AG20443 (cell line): ENCODE data around the gene CCNL2.
"Not testable (repeated sequence)": the region's sequence is repeated elsewhere in the genome, so short reads cannot be mapped to it uniquely, and the experiment has no call there.

Source experiments
- DNase-seq: peaks from one replicate; pipeline ENCODE4 v3.0.0; 2012; ENCODE audit warnings: low spot score, mixed read lengths

Gene CCNL2

GRCh38 chr1:1399187-1399871 is at the start of gene CCNL2:
TSS of gene CCNL2 (minus strand) at chr1:1399335. CDS start at chr1:1399306, 29 bp downstream.
- DNase-seq: peak; percentile 99

DNA sequence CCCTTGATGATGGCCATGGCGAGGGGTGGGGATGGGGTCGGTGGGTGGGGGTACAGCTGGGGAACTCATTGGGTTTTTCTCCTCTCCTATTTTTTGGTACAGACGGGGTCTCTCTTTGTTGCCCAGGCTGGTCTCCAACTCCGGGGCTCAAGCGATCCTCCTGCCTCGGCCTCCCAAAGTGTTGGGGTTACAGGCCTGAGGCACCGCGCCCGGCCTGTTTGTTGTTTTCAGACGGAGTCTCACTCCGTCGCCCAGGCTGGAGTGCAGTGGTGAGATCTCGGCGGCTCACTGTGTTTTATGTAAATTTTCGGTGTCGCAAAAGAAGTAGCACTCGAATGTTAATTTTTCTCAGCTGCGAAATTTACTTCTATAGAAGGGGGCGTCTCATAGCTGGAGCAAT is 47.5 kb upstream of the CCNL2 start:
- not testable (repeated sequence) for DNase-seq

DNA sequence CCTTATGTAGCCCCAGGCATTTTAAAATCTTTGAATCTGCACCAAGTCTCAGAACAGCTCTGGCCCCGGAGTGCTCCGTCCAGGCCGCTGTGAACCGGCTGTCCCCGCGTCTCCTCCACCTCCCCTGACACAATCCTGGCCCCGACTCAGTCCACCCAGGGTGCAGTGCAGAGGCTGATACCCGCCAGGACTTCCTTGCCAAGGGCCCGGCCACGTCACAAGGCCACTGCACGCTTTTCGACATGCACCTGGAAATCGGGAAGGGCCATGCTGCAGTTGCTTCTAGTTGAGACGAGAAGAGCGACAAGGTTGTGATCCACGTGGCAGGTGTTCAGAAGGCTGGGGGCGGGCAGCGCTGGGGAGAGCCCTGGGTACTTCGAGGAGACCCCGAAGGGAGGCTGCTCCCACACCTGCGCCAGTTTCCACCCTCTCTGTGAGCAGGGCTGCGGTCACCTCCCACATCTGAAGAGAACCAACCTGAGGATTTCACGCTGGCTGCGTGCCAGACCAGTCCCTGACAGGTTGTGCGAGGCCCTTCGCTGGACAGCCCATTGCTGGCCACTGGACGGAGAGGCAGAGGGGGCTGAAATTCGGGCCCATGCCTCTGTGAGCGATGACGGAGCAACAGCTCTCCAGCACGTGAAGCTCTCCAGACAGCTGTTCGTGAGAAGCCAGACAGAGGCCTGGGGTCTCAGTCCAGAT is 43.1 kb upstream of the CCNL2 start:
- no peak for DNase-seq

DNA sequence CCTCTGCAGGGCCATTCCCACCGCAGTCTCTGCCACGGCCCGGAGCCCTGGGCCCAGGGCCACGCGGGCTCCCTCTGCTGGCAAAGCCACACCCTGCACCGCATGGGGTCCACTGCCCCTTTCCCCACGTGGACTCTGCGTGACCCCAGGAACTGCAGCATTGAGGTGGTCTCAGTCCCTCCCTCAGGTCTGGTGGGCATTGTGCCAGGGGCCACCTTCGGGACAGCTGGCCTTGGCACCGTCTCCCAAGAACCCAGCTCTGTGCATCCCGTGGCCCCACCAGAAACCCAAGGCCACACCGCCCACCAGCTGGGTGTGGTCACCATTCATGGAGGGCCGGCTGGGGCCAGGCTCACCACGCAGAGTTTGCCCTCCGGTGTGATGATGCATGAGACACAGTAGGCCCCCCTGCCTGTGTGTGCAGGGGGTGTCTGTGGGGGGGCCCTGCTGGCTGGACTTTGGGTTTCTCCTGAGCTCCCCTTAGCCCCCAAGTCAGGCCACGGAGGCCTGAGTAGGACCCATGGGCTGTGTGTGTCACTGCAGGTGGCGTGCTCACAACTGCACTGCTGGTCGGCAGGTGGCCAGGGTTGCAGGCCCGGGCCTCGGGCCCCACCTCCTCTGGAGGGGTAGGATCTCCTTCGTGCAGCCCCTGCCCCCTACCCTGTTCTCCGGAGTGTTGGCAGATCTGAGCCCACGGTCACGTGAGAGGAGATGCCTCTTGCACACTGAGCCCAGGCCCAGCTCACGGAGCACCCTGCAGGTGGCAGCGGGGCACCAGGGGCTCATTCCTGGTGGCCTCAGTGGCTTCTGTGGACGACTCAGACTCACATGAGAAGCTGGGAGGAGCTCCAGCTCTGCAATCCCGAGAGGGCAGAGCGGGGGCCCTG is 42.1 kb upstream of the CCNL2 start:
- DNase-seq: peak; percentile 90

DNA sequence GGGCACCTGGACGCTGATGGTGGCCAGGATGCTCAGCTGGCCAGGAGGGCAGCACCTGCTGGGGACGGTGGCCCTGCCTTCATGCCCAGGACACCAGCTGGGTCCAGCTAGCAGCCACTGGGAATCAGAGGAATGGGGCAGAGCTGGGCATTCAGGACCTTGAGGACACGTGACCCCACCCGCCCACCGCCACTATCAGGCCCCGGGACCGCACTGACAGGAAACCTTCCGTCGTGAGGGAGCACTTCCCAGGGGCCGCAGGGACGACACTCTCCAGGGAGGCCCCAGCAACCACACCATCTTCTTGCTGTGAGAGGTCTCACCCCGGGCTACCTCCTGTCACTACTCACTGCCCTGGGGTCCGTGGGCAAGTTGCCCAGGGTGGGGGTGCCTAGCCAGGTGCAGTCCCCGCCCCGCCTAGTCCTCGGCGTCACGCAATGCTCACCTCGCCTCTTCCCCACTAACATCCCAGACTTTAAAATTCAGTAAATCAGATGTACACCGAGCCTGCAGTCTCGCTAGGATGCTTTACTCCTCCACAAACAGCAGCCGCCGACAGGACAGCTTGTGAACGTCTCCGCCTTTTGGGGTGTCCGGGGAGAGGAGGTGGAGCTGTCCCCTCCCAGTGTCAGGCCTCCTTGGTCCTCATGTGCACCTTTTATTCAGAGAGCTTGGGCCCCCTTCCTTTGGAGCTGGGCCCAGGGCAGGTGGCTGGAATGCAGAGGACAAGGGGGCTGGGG is 41.3 kb upstream of the CCNL2 start:
- DNase-seq: no peak

GRCh38 chr1:1439546-1440261 is 40.6 kb upstream of the CCNL2 start:
- DNase-seq: no peak

- no peak for DNase-seq
Observed at GRCh38 chr1:1438531-1439381, 39.6 kb upstream of the CCNL2 start.

DNA sequence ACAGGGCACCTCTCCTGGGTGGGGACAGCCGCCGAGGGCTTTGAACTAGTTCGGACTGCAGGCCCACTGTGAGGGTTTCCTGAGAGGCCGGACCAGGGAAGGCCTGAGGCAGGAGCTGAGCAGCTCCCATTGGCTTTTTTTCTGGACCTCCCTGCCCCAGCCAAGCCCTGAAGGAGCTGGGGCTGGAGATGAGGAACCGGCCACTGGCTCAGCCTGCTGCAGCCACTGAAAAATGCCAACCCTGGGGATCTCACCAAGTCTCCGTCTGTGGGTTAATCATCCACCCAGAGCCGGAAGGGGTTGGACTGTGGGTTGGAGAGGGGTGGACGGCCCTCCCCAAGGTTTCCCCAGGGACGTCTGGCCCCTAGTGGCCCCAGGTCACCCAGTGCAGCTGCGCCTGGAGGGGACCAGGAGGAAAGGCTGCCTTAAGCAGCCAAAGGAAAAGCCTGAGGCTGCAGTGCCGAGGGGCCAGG is 38.8 kb upstream of the CCNL2 start:
- no peak for DNase-seq

GRCh38 chr1:1437033-1437903 is 38.1 kb upstream of the CCNL2 start:
- DNase-seq: no peak

GRCh38 chr1:1436630-1437032 is 37.5 kb upstream of the CCNL2 start:
- no peak for DNase-seq

DNA sequence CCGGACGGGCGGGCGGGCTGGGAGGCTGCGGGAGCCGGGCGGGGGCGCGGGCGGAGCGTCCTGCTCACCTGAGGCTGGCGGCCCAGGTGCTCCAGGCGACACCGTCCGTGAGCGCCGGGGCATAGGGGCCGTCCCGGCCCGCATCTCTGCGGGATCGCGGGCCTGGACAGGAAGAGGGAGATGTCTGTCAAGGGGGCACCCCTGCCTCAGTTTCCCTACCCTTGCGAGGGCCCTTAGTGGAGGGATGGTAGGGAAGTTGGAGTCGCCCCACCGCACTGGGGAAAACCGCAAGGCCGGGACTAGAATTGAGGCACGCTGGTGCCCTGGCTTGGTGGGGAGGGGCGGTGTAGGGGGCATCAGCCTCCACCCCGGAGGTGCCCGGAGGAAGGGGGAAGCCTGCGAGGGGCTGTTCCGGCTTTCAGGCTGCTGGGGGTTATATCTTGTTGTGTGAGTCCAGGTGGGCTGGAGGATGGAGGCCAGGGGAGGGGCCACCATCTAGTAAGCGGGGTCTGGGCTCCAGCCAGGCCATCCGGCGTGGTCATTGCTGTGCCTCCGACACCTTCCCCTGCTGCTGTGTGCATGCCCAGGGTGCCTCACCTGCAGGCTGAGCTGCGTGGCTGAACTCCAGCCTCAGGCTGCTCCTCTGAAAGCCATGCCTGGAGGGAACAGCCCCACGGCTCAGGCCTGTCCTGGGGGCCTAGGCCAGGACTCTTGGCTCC is 36.9 kb upstream of the CCNL2 start:
- no peak for DNase-seq

DNA sequence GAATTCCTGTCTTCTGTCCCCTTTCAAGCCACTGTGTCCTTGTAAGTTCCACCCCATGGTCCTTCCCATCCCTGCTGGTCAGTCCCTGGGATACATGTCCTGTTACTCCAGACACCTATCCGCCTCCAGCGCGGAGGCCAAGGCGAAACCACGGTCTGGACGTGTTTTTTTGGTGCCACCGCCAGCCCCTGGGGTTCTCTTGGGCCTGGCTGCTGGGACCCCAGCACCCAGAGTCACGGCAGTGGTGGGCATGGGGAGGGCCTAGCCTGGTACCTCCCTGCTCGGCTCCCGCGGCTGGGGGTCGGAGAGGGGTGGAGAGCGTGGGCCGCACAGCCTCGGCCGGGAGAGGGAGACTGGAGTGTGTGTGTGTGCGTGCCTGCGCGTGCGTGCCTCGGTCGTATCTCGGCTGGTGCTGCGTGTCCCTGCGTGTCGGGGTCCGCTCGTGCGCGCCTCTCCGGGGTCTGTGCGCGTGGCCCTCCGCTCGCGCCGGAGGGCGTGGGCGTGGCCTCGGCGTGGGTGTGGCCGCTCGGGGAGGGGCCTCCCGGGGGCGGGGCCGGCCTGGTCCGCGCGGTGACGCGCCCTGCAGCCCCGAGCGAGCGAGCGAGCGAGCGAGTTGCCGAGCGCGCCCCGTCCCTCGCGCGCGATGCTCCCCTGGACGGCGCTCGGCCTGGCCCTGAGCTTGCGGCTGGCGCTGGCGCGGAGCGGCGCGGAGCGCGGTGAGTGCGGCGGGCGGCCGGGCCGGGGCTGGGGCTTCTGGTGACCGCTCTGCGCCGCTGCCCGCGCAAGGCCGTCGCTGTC is 36.2 kb upstream of the CCNL2 start, which contains the start of gene VWA1:
Gene VWA1 (plus strand): TSS at position 585 of the 798 bp plus-strand sequence. CDS start 59 bp downstream, at position 644.
- peak; percentile 97 for DNase-seq

DNA sequence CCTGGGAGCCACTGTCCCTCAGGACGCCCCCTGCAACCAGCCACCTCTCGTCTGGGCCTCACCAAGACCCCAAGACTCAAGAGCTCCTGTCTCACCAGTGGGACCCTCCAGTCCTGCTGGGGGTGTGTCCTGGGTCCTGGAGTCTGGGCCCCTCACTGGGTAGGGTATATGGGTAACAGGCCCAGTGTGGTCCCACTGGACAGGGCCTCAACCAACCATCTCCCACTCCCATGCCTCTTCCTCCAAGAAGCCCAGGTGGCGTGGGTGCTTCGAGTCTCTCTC is 35.6 kb upstream of the CCNL2 start:
- DNase-seq: no peak

- no peak for DNase-seq
Observed at GRCh38 chr1:1434131-1434823, 35.1 kb upstream of the CCNL2 start.

GRCh38 chr1:1433804-1434130 is 34.6 kb upstream of the CCNL2 start:
- no peak for DNase-seq

- no peak for DNase-seq
Observed at GRCh38 chr1:1432951-1433803, 34.0 kb upstream of the CCNL2 start.
